Mammary epithelial cell (primary cell): Measurements from ENCODE around the gene MAMLD1.

Source experiments
- EZH2 ChIP-seq: IDR thresholded peaks from 2 replicates; pipeline ENCODE4 v1.6.1; 2012; ENCODE audit warnings: low read length, inconsistent platforms, borderline replicate concordance
- TF ChIP-seq, protein P1 (sequence below), 2 donors: IDR thresholded peaks in 1 of 2; conservative IDR thresholded peaks in 1 of 2; 2 replicates each; pipeline ENCODE4 v1.5.1; 2011 to 2012; ENCODE audit warnings: inconsistent platforms in 2 of 2, low read length in 2 of 2, mild to moderate bottlenecking in 2 of 2, control low read depth in 1 of 2, low read depth in 1 of 2; ENCODE audit not compliant: insufficient read depth in 1 of 2; ENCODE audit errors: extremely low read depth in 1 of 2

GRCh38 chrX:150370589-150371312, 7.6 kb downstream of the MAMLD1 start:
- TF ChIP-seq, protein P1, sequence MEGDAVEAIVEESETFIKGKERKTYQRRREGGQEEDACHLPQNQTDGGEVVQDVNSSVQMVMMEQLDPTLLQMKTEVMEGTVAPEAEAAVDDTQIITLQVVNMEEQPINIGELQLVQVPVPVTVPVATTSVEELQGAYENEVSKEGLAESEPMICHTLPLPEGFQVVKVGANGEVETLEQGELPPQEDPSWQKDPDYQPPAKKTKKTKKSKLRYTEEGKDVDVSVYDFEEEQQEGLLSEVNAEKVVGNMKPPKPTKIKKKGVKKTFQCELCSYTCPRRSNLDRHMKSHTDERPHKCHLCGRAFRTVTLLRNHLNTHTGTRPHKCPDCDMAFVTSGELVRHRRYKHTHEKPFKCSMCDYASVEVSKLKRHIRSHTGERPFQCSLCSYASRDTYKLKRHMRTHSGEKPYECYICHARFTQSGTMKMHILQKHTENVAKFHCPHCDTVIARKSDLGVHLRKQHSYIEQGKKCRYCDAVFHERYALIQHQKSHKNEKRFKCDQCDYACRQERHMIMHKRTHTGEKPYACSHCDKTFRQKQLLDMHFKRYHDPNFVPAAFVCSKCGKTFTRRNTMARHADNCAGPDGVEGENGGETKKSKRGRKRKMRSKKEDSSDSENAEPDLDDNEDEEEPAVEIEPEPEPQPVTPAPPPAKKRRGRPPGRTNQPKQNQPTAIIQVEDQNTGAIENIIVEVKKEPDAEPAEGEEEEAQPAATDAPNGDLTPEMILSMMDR (conservative IDR thresholded peaks at IDR 0.05 in 1 of 2, IDR thresholded peaks at IDR 0.05 in 1 of 2; ENCODE audit: extremely low read depth in 1 of 2, insufficient read depth in 1 of 2, low read depth in 1 of 2, low read length in 2 of 2) = no peak
- TF ChIP-seq EZH2 = no peak
